GM12864 (cell line): Measurements from ENCODE around the gene GNG4.
"Not testable (repeated sequence)": the region's sequence is repeated elsewhere in the genome, so short reads cannot be mapped to it uniquely, and the experiment has no call there.

ENCODE experiments used
- DNase-seq: peaks from one replicate; pipeline ENCODE4 v3.0.0-alpha.2; 2011; ENCODE audit warnings: low read depth
- H3K4me3 ChIP-seq: 2 replicates; pipeline ENCODE4 v1.5.1; 2011; ENCODE audit warnings: mild to moderate bottlenecking, low read depth, low read length, control low read depth
- CTCF ChIP-seq: IDR thresholded peaks from 2 replicates; pipeline ENCODE4 v1.5.1; 2011; ENCODE audit warnings: low read depth, mild to moderate bottlenecking, moderate library complexity, low read length, control low read depth, inconsistent platforms; ENCODE audit errors: missing control alignments

The GNG4 gene

GRCh38 chr1:235642943-235643371 lies 6.6 kb downstream of the GNG4 start:
- DNase-seq = no peak
- TF ChIP-seq CTCF = no peak
- H3K4me3 ChIP-seq = no peak overlapping the region

GRCh38 chr1:235642011-235642942 lies 7.3 kb downstream of the GNG4 start:
- peak overlapping the region; percentile 20; the same call in 1 of the 2 replicates for H3K4me3 ChIP-seq
- TF ChIP-seq CTCF = no peak
- peak; percentile 27 for DNase-seq

GRCh38 chr1:235640580-235640979 lies 9.0 kb downstream of the GNG4 start:
- H3K4me3 ChIP-seq = no peak overlapping the region
- no peak for TF ChIP-seq CTCF
- DNase-seq = no peak

GRCh38 chr1:235639226-235640205 lies 10.1 kb downstream of the GNG4 start:
- no peak for TF ChIP-seq CTCF
- DNase-seq = no peak
- H3K4me3 ChIP-seq = no peak overlapping the region

GRCh38 chr1:235638612-235639011 lies 11.0 kb downstream of the GNG4 start:
- H3K4me3 ChIP-seq, DNase-seq: not testable (repeated sequence)

GRCh38 chr1:235637756-235638534 lies 11.6 kb downstream of the GNG4 start:
- no peak for DNase-seq
- no peak overlapping the region for H3K4me3 ChIP-seq
- TF ChIP-seq CTCF = no peak
